OCI-LY7 (cell line): ENCODE results near the gene MAGEA12. TPM values are rescaled to one million over a fixed set of nuclear protein-coding genes. Genes with fewer than 3 reads are reported as not detected.
"Not testable (repeated sequence)": the region's sequence is repeated elsewhere in the genome, so short reads cannot be mapped to it uniquely, and the experiment has no call there.

ENCODE experiments used
- BruUV-seq: library from RNA; stranded (reverse); fragments of 400-500 nt; replicated peaks from 2 replicates; lab custom pipeline; 2021; lab: Mats Ljungman, UMichigan
- CTCF ChIA-PET: fragments of 300-600 bp; sonication (Branson Sonifier 250); formaldehyde crosslinking; loops from one replicate; lab custom pipeline; 2022; ENCODE audit warnings: antibody characterized with exemption; ENCODE audit not compliant: unreplicated experiment; lab: Charles Lee
- POLR2A ChIA-PET: fragments of 300-600 bp; sonication (Branson Sonifier 250); formaldehyde crosslinking; loops from one replicate; lab custom pipeline; 2022; ENCODE audit warnings: antibody characterized with exemption; lab: Charles Lee
- DNase-seq: peaks from one replicate; pipeline ENCODE4 v3.0.0-alpha.2; 2015; ENCODE audit warnings: low spot score
- H2AFZ ChIP-seq: fragments of 200-600 bp; sonication (generic), shearing (Covaris generic); 2 replicates; pipeline ENCODE4 v1.6.1; 2014; ENCODE audit warnings: mild to moderate bottlenecking, antibody characterized with exemption, low read length, moderate library complexity
- H3K27ac ChIP-seq: fragments of 200-600 bp; sonication (generic); 2 replicates; pipeline ENCODE4 v1.5.1; 2014; ENCODE audit warnings: mixed run types, low read depth, mild to moderate bottlenecking, moderate library complexity, low read length, inconsistent platforms; ENCODE audit not compliant: poor library complexity, severe bottlenecking
- H3K36me3 ChIP-seq: fragments of 200-600 bp; sonication (generic); 2 replicates; pipeline ENCODE4 v1.6.1; 2014; ENCODE audit warnings: mild to moderate bottlenecking, antibody characterized with exemption, low read length, moderate library complexity, mixed read lengths; ENCODE audit not compliant: insufficient read depth
- H3K4me1 ChIP-seq: fragments of 200-600 bp; sonication (generic); 2 replicates; pipeline ENCODE4 v1.5.1; 2014; ENCODE audit warnings: mild to moderate bottlenecking, low read length; ENCODE audit not compliant: insufficient read depth, poor library complexity, severe bottlenecking
- H3K4me2 ChIP-seq: fragments of 200-600 bp; sonication (generic); 2 replicates; pipeline ENCODE4 v1.6.1; 2014; ENCODE audit warnings: mild to moderate bottlenecking, low read length
- H3K4me3 ChIP-seq: fragments of 200-600 bp; sonication (generic); 2 replicates; pipeline ENCODE4 v1.5.1; 2014; ENCODE audit warnings: mild to moderate bottlenecking, low read depth, low read length; ENCODE audit not compliant: poor library complexity, severe bottlenecking
- H3K79me2 ChIP-seq: fragments of 200-600 bp; sonication (generic); 2 replicates; pipeline ENCODE4 v1.6.1; 2016; ENCODE audit warnings: low read depth, mild to moderate bottlenecking, low read length, moderate library complexity, mixed read lengths; ENCODE audit not compliant: insufficient read depth
- H3K9me2 ChIP-seq: fragments of 200-600 bp; sonication (generic); 2 replicates; pipeline ENCODE4 v1.6.1; 2016; ENCODE audit warnings: mild to moderate bottlenecking, low read length, mixed read lengths; ENCODE audit not compliant: insufficient read depth
- H3K9me3 ChIP-seq: fragments of 200-600 bp; sonication (generic); 2 replicates; pipeline ENCODE4 v1.6.1; 2014; ENCODE audit warnings: mild to moderate bottlenecking, mixed run types, low read length, mixed read lengths
- H4K20me1 ChIP-seq: fragments of 200-600 bp; sonication (generic); 2 replicates; pipeline ENCODE4 v1.6.1; 2014; ENCODE audit warnings: mild to moderate bottlenecking, antibody characterized with exemption, low read length, moderate library complexity, mixed read lengths; ENCODE audit not compliant: insufficient read depth
- intact Hi-C: fragments of 100-400 bp; cut with micrococcal nuclease; formaldehyde crosslinking; loops from one replicate; pipeline ENCODE4 v1.10.0; 2022; ENCODE audit not compliant: unreplicated experiment
- total RNA-seq, 2 experiments: library from RNA; depleted of rRNA in 1 of 2; stranded (reverse); fragments of >200 nt in 1 of 2; shearing (Covaris generic) in 1 of 2; gene quantifications; 2 replicates each; pipeline ENCODE4 v1.2.3, GENCODE V29; 2014 to 2022

The MAGEA12 gene
- total RNA-seq, 2 experiments from 2014 or later: not detected

DNA sequence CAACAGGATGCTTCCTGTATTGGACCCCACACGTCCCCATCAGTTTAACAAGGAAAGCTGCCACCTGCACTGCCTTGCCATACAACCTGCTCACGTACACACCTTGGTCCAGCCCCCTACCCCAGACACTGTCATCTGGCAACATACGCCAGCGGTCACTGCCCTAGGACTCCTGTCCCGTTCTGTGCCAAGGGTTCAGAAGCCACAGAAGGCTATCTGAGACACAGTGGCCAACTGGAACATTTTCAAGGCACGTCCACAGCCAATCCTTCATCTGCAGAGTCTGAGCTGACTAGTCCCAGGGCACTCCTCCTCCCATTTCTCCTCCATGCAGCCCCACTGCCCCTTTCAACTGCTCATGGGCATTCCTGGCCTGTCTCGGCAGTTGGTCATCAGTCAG, 28.0 kb downstream of the MAGEA12 start:
- H3K79me2 ChIP-seq, H3K4me1 ChIP-seq, BruUV-seq, H3K36me3 ChIP-seq, H2AFZ ChIP-seq, H3K27ac ChIP-seq, POLR2A ChIA-PET, H3K4me3 ChIP-seq, DNase-seq, H3K9me2 ChIP-seq, H3K4me2 ChIP-seq, H4K20me1 ChIP-seq, CTCF ChIA-PET, H3K9me3 ChIP-seq, intact Hi-C loops: not testable (repeated sequence)

DNA sequence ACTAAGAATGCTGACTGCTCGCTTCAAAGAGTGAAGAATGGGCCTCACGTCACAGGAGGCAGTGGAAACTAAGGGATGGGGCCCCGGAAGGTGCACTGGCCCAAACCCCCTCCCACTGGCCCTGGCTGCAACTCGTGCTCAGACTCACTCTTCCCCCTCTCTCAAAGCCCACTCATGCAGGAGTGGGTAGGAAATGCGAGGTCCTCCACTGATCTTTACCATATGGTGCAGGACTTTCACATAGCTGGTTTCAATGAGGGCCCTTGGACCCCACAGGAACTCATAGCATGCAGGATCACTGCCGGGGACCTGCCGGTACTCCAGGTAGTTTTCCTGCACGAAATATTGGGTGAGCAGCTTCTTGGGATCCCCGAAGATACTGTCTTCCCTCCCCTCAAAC, 33.0 kb downstream of the MAGEA12 start:
- CTCF ChIA-PET, H2AFZ ChIP-seq, BruUV-seq, H4K20me1 ChIP-seq, H3K9me3 ChIP-seq, DNase-seq, H3K4me1 ChIP-seq, H3K79me2 ChIP-seq, H3K36me3 ChIP-seq, POLR2A ChIA-PET, H3K4me3 ChIP-seq, intact Hi-C loops, H3K9me2 ChIP-seq, H3K27ac ChIP-seq, H3K4me2 ChIP-seq: not testable (repeated sequence)

DNA sequence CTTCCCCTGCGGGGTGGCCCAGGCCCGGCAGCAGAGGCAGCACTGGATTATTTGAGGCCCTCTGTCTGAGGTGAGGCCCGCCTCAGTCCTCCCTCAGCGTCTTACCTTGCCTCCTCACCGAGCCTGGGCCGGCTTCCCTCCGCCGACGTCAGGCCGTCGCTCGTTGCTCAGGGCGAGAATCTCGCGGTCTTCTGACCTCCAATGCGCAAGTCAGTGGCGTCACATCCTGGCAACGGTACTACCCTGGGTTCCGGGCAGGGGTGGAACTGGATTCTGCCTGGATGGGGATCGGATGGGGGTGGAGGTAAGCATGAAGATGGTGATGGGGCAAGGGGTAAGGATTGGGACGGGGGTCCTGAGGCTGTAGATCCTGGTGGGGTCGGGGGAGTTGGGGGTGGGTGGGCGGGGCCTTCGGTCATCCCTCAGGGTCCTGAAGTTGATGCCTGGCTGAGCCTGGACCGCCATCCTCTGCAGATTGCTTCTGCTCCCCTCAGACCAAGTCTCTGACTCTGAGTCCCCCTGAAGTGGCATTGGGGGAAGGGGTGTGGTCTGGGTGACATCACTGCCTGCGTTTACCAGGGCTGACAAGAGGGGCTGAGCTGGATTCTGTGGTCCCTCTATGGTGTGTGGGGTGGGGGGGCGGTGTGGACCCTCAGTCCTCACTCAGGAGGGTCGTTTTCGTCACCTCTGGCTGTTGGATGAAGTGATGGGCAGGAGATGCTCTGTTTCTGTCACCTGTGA, 36.2 kb downstream of the MAGEA12 start, which contains the start of gene MAGEA6:
Gene MAGEA6 (minus strand): TSS at position 141 of the 741 bp plus-strand sequence. CDS start 2,039 bp downstream, outside the sequence.
- DNase-seq, H3K9me3 ChIP-seq, POLR2A ChIA-PET, intact Hi-C loops, H3K79me2 ChIP-seq, H3K27ac ChIP-seq, BruUV-seq, H3K9me2 ChIP-seq, H3K4me1 ChIP-seq, H3K4me2 ChIP-seq, H4K20me1 ChIP-seq, H3K4me3 ChIP-seq, CTCF ChIA-PET, H2AFZ ChIP-seq, H3K36me3 ChIP-seq: not testable (repeated sequence)

DNA sequence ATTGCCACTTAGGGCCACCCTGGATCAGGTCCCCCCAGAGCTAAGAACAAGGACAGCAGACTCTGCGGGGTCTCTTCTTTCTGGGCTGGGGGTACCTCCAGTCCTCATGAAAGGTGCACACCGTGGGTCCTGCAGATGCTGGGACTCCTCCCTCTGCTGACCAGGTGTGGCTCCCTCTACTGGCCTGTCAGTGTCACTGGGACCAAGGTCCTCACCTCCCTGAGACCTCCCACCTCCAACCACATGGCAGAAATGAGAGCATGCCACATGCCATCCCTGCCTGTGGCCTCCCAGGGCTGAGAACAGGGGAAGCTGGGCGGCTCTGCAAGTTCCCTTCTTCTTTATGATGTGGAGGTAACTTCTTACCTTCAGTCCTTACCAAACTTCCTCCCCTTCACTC, 53.5 kb downstream of the MAGEA12 start:
- BruUV-seq, intact Hi-C loops, POLR2A ChIA-PET, DNase-seq, H3K9me2 ChIP-seq, H3K9me3 ChIP-seq, H3K4me3 ChIP-seq, H2AFZ ChIP-seq, H3K36me3 ChIP-seq, H3K27ac ChIP-seq, H3K4me1 ChIP-seq, H3K79me2 ChIP-seq, CTCF ChIA-PET, H3K4me2 ChIP-seq, H4K20me1 ChIP-seq: not testable (repeated sequence)

Other genes with a start within 250 kb of the MAGEA12 start
- gene GABRQ, start 95.9 kb upstream of the MAGEA12 start, total RNA-seq (2014; rRNA removed; shearing (Covaris generic)): not detected in 2 replicates
- gene GABRQ, start 95.9 kb upstream of the MAGEA12 start, total RNA-seq (2022): not detected in 2 replicates
- gene MAGEA3, start 35.0 kb upstream of the MAGEA12 start, total RNA-seq (2014; rRNA removed; shearing (Covaris generic)): not detected in 2 replicates
- gene MAGEA3, start 35.0 kb upstream of the MAGEA12 start, total RNA-seq (2022): not detected in 2 replicates
- not detected in 2 replicates for gene CSAG2, start 24.5 kb upstream of the MAGEA12 start, total RNA-seq (2014; rRNA removed; shearing (Covaris generic))
- gene CSAG2, start 24.5 kb upstream of the MAGEA12 start, total RNA-seq (2022): not detected in 2 replicates
- gene MAGEA2B, start 19.1 kb upstream of the MAGEA12 start, total RNA-seq (2014; rRNA removed; shearing (Covaris generic)): not detected in 2 replicates
- not detected in 2 replicates for gene MAGEA2B, start 19.1 kb upstream of the MAGEA12 start, total RNA-seq (2022)
- not detected in 2 replicates for gene CSAG1, start within 50 bp of the MAGEA12 start, total RNA-seq (2014; rRNA removed; shearing (Covaris generic))
- gene CSAG1, start within 50 bp of the MAGEA12 start, total RNA-seq (2022): not detected in 2 replicates
- gene MAGEA2, start 20.1 kb downstream of the MAGEA12 start, total RNA-seq (2014; rRNA removed; shearing (Covaris generic)): not detected in 2 replicates
- not detected in 2 replicates for gene MAGEA2, start 20.1 kb downstream of the MAGEA12 start, total RNA-seq (2022)
- gene CSAG3, start 25.5 kb downstream of the MAGEA12 start, total RNA-seq (2014; rRNA removed; shearing (Covaris generic)): not detected in 2 replicates
- gene CSAG3, start 25.5 kb downstream of the MAGEA12 start, total RNA-seq (2022): not detected in 2 replicates
- not detected in 2 replicates for gene MAGEA6, start 35.9 kb downstream of the MAGEA12 start, total RNA-seq (2014; rRNA removed; shearing (Covaris generic))
- not detected in 2 replicates for gene MAGEA6, start 35.9 kb downstream of the MAGEA12 start, total RNA-seq (2022)
- 9.4 and 12.3 TPM in 2 replicates for gene CETN2, start 97.0 kb downstream of the MAGEA12 start, total RNA-seq (2014; rRNA removed; shearing (Covaris generic))
- gene CETN2, start 97.0 kb downstream of the MAGEA12 start, total RNA-seq (2022): 13.9 and 15.6 TPM in 2 replicates
- gene NSDHL, start 97.3 kb downstream of the MAGEA12 start, total RNA-seq (2014; rRNA removed; shearing (Covaris generic)): 11.1 and 13.7 TPM in 2 replicates
- gene NSDHL, start 97.3 kb downstream of the MAGEA12 start, total RNA-seq (2022): 17.7 and 20.2 TPM in 2 replicates
- 0.73 and 1.4 TPM in 2 replicates for gene ZNF185, start 164.3 kb downstream of the MAGEA12 start, total RNA-seq (2014; rRNA removed; shearing (Covaris generic))
- 20.7 and 21.3 TPM in 2 replicates for gene ZNF185, start 164.3 kb downstream of the MAGEA12 start, total RNA-seq (2022)